ENCODE results near the gene MRPS15.

Gene MRPS15

DNA sequence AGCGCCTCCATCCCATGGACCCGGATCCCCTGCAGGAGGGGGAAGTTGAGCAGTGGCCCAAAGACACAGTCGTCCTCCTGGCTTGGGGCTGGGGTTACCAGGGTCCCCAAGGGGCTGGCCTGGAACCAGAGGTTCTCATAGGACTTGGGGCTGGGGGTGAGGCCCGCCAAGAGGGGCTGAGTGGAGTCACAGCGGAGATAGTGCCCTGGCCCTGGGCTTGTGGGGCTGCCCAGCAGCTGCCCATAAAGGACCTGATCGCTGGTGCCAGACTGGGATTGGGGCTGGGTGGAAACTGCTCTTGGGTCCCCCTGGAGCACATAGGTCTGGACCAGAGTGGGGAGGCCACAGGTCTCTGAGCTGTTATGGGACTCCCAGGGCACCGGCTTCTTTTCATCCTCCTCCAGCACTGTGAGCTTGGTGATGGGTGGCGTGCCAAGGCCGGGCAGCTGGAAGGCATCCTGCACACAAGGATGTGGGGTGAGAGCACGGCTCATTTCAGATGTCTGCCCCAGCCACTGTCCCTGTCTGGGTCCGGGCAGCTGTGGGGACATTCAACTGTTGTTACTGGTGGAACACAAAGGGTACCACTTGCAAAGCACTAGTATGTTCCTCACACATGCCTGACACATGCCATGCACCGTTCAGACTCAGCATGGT lies 2.3 kb upstream of the MRPS15 start:
- DNase-seq (ENCODE audit: low read depth) = no peak
- TF ChIP-seq, protein P1, sequence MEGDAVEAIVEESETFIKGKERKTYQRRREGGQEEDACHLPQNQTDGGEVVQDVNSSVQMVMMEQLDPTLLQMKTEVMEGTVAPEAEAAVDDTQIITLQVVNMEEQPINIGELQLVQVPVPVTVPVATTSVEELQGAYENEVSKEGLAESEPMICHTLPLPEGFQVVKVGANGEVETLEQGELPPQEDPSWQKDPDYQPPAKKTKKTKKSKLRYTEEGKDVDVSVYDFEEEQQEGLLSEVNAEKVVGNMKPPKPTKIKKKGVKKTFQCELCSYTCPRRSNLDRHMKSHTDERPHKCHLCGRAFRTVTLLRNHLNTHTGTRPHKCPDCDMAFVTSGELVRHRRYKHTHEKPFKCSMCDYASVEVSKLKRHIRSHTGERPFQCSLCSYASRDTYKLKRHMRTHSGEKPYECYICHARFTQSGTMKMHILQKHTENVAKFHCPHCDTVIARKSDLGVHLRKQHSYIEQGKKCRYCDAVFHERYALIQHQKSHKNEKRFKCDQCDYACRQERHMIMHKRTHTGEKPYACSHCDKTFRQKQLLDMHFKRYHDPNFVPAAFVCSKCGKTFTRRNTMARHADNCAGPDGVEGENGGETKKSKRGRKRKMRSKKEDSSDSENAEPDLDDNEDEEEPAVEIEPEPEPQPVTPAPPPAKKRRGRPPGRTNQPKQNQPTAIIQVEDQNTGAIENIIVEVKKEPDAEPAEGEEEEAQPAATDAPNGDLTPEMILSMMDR (IDR thresholded peaks at IDR 0.05; ENCODE audit: insufficient read depth, low read depth, low read length, missing control alignments) = no peak
- no peak overlapping the region for H3K4me3 ChIP-seq (ENCODE audit: low read length)

DNA sequence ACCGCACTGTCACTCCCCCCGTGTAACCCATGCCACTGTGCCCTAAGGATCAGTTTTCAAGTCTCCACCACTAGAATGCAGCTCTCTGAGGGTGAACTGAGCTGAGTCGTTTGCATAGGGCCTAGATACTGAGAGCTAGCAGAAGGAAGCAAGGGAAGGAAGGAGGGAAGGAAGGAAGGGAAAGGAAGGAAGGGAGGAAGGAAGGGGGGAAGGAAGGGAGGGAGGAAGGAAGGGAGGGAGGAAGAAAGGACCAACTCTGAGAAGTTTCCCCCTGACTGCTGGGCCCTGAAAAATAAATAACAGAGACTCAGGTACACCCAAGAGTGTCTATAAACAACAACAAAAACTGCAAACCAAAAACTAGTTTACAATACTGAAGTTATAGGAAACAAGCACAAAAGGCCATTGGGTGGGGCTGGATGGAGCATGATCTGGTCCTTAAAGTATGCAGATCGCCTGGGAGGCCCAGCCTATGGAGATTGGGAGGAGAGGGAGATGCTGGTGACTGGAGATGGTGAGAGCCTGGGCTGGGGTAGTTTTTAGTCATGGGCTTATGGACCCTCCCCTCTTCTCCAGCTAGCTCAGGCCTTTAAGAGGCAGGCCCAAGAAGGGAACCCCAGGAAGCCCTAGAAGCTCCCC lies 1.7 kb upstream of the MRPS15 start:
- TF ChIP-seq, protein P1 (IDR thresholded peaks at IDR 0.05; ENCODE audit: insufficient read depth, low read depth, low read length, missing control alignments) = no peak
- no peak overlapping the region for H3K4me3 ChIP-seq (ENCODE audit: low read length)
- peak; percentile 67 for DNase-seq (ENCODE audit: low read depth)

DNA sequence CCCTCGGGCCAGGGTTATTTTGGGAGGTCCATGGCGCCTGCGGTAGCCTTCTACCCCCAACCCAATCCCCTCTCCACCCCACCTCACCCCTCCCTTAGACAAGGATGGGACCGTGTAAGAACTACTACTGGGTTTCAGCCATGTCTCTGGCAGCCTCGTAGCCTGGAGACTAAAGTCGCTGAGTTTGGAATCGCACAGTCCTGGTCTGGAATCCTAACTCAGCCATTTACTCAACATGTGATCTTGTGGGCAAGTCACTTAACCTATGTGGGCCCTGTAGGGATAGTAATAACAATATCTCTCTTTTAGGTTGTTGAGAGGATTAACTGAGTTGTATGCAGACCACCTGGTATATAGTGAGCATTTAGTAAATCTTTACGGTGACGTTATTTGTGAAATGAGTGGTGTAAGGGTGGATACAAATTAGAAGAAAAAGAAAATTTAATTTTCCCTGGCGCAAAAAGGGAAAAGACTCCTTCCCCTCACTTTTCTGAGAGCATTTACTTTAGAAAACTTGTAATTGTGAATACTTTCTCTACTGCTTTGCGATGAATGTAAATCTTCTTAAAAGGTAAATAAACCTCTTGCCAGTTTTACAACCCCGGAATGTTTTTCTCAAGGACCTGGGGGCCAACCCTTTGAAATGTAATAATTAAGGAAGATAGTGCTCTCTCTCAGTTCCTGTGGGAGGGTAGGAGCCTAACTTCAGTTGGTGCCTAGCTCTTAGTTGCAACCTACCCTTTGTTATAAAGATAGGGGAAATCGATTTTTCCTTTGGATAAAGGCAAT lies 615 bp upstream of the MRPS15 start:
- H3K4me3 ChIP-seq (ENCODE audit: low read length) = peak overlapping the region; percentile 97
- no peak for DNase-seq (ENCODE audit: low read depth)
- TF ChIP-seq, protein P1 (IDR thresholded peaks at IDR 0.05; ENCODE audit: insufficient read depth, low read depth, low read length, missing control alignments) = no peak

DNA sequence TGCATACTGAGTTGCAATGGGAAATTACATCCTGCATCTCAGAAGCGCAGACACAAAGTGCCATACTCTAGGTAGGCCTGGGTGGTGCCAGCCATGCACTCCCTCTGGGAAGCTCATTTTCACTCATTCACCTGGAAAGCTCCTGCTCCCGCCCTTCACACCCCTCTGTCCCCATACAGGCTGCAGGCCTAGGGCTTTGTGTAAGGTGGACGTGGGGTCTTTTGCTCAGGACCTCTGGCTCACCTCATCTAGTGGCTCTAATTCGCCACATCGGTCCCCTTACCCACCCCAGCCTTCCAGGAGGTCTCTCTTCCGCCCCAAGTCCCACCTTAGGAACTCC lies 751 bp downstream of the MRPS15 start:
- TF ChIP-seq, protein P1 (IDR thresholded peaks at IDR 0.05; ENCODE audit: insufficient read depth, low read depth, low read length, missing control alignments) = no peak
- DNase-seq (ENCODE audit: low read depth) = no peak
- peak overlapping the region; percentile 97 for H3K4me3 ChIP-seq (ENCODE audit: low read length)

DNA sequence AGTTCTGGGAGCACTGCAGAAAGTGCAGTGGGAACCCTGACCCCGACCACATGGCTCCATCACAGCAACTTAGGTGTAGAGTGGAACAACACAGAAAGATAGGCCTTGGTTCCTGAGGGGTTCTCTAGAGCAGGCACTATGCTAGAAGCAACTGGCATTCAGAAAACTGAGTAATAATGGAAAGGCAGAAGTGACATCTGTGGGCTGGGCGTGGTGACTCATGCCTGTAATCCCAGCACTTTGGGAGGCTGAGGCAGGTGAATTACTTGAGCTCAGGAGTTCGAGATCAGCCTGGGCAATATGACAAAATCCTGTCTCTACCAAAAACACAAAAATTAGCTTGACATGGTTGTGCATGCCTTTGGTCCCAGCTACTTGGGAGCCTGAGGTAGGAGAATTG lies 5.3 kb downstream of the MRPS15 start:
- TF ChIP-seq, protein P1 (IDR thresholded peaks at IDR 0.05; ENCODE audit: insufficient read depth, low read depth, low read length, missing control alignments) = no peak
- peak; percentile 46 for DNase-seq (ENCODE audit: low read depth)
- no peak overlapping the region for H3K4me3 ChIP-seq (ENCODE audit: low read length)

DNA sequence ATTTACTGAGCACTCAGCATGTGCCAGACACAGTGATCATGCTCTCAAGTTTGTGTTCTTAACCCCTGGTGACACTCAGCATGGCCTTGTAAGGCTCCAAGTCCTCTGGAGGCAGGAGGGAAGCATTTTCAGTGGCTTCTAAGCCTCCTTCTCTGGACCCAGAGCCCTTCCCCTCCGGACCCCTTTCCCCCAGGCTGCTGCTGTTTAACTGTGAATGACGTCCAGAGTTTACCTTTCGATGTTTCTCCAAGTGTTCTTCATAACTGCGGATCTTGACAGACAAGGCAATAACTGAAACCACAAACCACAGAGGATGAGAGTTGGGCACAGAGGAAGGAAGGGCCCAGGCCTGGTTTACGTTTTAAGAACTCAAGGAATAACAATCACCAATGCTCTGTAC lies 6.5 kb downstream of the MRPS15 start:
- TF ChIP-seq, protein P1 (IDR thresholded peaks at IDR 0.05; ENCODE audit: insufficient read depth, low read depth, low read length, missing control alignments) = no peak
- no peak overlapping the region for H3K4me3 ChIP-seq (ENCODE audit: low read length)
- DNase-seq (ENCODE audit: low read depth) = no peak
